Brain pericyte (primary cell): ENCODE results near the gene ABHD8.

Source experiments
- DNase-seq: peaks from one replicate; pipeline ENCODE4 v3.0.0-alpha.2; 2012; ENCODE audit warnings: low read depth, low spot score

Gene ABHD8

DNA sequence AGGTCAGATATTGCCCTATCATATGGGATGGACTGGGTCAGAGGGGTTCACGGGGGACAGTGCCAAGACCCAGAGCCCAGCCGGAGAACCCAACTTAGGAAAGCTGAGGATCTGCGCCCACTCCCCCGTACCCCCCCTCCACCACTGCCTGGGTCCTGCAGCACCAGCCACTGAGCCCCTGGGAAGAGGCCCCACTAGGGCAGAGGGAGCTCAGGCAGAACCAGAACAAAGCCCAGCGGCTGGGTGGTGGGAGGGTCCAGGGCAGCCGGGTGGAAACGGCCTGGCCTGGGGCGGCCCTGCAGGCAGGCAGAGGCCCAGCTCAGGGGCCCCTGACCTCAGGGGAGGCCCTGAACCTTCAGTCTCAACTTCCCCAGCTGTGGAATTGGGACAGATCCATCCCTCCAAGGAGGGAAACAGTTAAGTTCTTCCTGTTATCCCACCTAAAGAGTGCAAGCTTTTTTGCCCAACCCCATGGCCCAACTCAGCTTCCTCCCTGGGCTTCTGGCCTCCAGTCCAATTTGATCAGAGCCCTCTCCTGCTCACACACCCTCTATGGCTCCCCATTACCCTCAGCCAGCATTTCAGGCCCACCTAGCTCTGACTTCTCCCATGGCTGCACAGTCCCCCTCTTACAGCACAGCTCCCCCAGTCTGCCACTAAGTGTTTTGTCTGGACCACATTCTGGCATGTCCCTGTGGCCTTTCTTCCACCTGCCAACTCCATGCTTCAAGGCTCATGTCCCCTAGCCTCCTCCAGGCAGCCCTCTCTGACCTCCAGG lies 60.6 kb downstream of the ABHD8 start:
- DNase-seq, result no peak
